Raji (cell line): ENCODE results near the gene C4orf50.

Experiments used
- POLR2A ChIP-seq: IDR thresholded peaks from 2 replicates; pipeline ENCODE4 v1.6.1; 2011; ENCODE audit warnings: low read depth, low read length, control low read depth; ENCODE audit not compliant: insufficient read depth

C4orf50 gene

DNA sequence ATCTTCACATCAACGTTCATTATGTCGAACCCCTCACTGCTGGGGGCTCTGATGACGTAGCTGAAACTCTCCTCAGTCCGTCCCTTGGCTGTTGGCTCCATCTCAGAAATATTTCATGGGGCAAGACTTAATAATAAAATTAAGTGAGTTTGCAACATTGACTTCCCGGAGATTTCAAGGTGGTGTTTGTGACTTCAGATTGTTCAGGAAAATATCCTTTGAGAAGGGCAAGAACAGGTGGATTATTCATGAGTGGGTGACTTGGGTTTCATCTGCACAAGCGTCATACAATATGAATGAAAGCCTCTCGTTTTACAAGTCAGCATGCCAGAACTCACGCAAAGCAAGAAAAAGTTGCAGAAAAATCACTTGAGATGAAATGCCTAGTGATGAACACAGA is at the start of gene C4orf50:
Gene C4orf50, minus strand, starts transcription at position 101 of the 400 bp plus-strand sequence.
- no peak for TF ChIP-seq POLR2A

GRCh38 chr4:6065934-6066590 is 47.8 kb upstream of the C4orf50 start:
- no peak for TF ChIP-seq POLR2A

- TF ChIP-seq POLR2A, result no peak
Measured at GRCh38 chr4:6065166-6065565, 46.9 kb upstream of the C4orf50 start.

- TF ChIP-seq POLR2A, result no peak
Measured at GRCh38 chr4:6064383-6064782, 46.2 kb upstream of the C4orf50 start.

- no peak for TF ChIP-seq POLR2A
Measured at GRCh38 chr4:6063684-6064083, 45.5 kb upstream of the C4orf50 start.

DNA sequence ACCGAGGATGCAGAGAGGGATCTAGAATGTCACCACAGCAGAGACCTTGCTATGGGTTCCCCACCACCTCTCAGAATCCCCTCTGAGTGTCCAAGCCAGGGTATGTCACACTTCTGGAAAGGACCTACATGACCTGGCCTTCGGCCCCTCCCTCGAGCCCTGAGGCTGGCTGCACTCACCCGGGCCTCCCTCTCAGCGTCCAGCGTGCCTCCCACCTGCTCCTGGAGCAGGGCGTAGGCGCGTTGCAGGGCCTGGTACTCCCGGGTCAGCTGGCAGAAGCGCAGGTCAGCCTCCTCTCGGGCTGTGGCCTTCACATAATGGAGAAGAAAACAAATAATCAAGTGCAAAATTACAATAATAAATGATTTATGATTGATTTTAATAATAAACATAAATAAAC is 43.9 kb upstream of the C4orf50 start:
- TF ChIP-seq POLR2A, result no peak

DNA sequence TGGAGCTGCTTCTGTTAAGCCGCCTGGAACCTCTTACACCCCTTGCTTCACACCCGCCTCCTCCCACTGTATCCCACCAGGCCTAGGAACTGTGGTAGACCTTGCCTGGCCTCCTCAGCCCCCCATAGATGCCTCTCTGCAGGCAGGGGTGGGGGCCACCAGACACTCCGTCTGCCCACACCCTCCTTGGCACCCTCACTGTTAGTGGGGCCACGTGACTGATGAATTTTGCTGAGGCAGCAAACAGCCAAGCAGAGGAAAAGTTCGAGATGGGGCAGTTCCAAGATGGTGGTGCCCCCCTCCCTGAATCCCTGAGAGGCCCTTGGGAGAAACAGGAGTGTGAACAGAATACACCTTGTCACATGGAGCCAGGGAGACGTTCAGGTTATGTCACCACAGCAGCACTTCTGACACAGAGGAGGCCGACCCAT is 41.2 kb upstream of the C4orf50 start:
- TF ChIP-seq POLR2A, result no peak

DNA sequence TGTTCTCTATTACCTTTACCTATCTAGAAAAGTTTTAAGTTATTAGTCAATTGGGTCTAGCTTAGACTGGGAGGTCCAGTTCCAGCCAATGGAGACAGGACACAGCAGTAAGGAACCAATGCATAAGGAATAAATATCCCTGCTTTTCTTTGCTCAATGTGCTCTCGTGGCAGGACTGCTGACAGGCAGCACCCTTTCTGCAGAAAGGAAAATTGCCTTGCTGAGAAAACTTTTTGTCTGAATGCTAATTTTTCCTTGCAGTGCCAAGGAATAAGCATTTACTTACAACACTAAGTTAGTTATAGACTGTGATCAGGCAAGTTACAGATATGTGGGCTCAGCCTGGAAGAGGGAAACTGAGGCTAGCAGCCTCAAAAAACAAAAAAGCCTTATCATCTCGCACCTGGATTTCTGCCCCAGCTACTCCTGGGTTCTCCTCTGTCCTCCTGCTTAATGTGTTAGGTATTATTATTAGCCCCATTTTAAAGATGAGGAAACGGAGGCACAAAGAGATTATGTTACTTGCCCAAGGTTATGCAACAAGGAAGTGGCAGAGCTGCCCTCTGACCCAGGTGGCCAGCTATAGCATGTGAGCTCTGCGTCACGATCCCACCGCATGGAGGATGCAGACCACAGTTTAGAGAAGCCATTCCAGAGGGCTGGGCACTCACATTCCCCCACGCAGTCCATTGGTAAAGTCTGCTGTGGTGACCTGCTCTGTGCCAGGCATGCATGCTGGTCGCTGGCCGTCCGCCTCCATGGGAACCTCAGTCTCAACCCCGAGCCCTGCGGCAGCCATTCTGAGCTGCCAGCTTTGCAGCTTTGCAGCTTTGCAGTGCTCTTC is 40.5 kb upstream of the C4orf50 start:
- TF ChIP-seq POLR2A, result no peak

DNA sequence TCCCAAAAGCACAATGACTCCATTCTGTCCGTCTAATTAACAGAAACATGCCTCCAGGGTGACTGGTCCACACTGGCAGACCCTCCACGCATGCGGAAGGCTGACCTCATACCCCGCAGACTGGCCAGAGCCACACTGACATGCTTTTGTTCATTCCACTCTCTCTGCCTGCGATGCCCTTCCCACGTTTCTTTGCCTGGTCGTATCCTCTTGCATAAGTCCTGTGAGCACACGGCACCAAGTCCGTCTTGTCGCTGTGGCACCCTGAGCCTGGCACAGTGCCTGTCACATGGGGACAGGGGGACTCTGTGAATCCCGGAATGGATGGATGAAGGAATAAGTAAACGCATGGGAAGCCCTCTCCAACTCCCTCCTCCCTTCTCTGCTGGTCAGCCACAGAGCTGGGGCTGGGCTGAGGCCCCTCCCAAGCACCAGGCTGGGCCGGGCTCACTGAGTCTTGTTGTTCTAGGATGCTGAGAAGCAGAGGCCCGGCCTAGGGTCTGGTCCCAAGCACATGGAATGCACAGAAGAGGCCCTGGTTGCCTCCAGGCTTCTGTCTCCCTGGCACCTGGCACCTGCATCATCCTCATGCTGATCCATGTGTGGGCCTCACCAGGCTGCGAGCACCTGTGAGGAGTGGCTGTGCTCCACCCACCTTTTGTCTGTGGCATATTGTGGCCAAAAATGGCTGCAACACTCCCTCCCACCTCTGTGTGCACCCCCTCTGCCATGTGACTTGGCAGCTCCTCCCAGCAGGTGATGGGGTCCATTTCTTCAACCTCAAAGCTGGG is 38.9 kb upstream of the C4orf50 start:
- TF ChIP-seq POLR2A, result no peak

- TF ChIP-seq POLR2A, result no peak
Measured at GRCh38 chr4:6055436-6055835, 37.2 kb upstream of the C4orf50 start.

GRCh38 chr4:6055030-6055429 is 36.8 kb upstream of the C4orf50 start:
- TF ChIP-seq POLR2A, result no peak

GRCh38 chr4:6054162-6054922 is 36.1 kb upstream of the C4orf50 start:
- TF ChIP-seq POLR2A, result no peak

- TF ChIP-seq POLR2A, result no peak
Measured at GRCh38 chr4:6052679-6053078, 34.4 kb upstream of the C4orf50 start.

DNA sequence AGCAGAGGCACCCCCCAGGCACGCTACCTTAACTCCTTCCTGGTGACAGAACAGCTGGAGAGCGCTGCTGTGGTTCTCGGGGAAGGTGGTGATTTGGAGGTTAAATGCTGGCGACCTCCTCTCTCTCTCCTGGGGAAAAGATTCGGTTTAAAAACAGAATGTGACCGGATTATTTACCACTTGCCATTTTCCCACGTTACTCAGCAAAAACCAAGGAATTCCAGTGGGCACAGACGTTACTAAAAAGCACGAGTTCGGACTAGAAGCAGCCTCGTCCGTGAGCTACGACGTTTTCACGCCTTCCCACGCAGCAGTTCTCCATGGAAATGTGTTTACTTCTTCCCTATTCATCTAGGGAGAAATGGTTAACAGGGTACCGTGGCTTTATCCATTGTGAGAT is 32.3 kb upstream of the C4orf50 start:
- no peak for TF ChIP-seq POLR2A

DNA sequence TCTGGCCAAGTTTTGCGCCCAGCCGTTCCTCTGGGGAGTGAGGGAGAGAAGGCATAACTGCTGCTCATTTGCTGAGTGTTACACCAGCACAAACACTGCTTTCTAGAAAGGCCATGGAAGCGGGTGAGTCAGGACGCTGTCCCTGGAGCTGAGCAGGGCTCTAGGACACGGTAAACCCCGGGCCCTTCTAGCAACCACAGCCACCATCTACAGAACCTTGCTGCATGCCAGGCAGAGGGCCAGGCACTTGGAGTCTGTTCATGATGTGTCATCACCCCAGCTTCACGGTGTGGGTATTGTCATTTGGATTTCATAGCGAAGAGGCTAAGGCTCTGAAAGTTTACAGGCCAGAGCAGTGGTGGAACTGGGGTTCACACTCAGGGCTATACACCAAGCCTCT is 31.8 kb upstream of the C4orf50 start:
- no peak for TF ChIP-seq POLR2A

- no peak for TF ChIP-seq POLR2A
Measured at GRCh38 chr4:6049278-6049677, 31.0 kb upstream of the C4orf50 start.

DNA sequence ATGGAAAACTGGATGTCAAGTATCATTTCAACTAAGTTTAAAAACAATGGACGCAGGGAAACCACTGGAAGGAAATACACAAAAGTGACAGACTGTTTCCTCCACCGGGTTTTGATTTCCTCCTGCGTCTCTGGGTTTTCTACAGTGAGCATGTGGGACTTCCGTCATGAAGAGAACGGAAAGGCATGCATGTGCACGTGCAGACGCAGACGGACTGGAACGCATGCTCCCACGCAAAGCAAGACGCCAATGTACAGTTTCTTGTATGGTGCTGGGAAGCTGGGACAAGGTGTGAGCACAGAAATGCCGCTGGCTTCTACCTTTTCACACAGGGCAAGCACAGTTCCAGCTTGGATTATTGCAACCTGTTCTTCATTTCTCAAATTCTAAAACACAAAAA is 30.3 kb upstream of the C4orf50 start:
- TF ChIP-seq POLR2A, result no peak
